Superior temporal gyrus (tissue), 1 donor: ENCODE results near the gene OR51F2.
A peak's percentile ranks its signal among the peaks of the same experiment; 100 is the strongest.
"Not testable (repeated sequence)": the region's sequence is repeated elsewhere in the genome, so short reads cannot be mapped to it uniquely, and the experiment has no call there.

ENCODE experiments used
- DNase-seq: peaks from one replicate; pipeline ENCODE4 v3.0.0-alpha.2; 2016; ENCODE audit errors: extremely low spot score

The OR51F2 gene, protein sequence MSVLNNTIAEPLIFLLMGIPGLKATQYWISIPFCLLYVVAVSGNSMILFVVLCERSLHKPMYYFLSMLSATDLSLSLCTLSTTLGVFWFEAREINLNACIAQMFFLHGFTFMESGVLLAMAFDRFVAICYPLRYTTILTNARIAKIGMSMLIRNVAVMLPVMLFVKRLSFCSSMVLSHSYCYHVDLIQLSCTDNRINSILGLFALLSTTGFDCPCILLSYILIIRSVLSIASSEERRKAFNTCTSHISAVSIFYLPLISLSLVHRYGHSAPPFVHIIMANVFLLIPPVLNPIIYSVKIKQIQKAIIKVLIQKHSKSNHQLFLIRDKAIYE

DNA sequence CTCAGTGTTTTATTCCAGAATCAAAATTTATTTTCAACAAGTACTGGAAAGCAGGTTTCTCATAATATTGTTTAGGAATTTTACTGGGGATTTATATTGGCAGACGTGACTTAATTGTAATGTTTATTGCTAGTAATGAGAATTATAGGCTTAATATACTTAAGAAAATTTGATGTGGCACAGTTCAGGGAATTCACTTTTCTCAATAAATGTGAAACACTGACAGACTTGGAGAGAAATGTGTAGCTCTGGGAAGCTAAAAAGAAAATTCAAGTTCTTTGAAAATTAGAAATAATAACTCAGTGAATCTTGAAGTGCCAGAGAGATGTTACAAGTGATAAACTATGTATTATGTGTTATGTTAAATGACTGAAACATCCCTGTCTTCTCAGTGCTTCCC lies at the start of gene OR51F2:
Gene OR51F2 (plus strand): TSS at position 301 of the 400 bp plus-strand sequence. CDS start 101 bp downstream, outside the sequence.
- no peak for DNase-seq

DNA sequence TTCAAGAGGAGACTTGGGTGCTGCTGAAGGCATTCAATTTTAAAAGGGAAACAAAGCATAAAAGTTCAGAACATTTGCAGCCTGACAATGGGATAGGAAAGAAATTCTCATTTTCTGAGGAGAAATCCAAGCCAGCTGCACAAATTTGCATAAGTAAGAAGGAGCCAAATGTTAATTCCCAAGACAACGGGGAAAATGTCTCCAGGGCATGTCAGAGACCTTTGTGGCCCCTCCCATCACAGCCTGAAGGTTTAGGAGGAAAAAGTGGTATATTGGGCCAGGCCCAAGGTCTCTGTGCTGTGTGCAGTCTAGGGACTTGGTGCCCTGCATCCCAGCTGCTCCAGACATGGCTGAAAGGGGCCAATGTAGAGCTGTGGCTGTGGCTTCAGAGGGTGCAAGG lies 38.7 kb upstream of the OR51F2 start:
- no peak for DNase-seq

- no peak for DNase-seq
These were observed 23.9 kb upstream of the OR51F2 start for GRCh38 chr11:4797206-4797605.

DNA sequence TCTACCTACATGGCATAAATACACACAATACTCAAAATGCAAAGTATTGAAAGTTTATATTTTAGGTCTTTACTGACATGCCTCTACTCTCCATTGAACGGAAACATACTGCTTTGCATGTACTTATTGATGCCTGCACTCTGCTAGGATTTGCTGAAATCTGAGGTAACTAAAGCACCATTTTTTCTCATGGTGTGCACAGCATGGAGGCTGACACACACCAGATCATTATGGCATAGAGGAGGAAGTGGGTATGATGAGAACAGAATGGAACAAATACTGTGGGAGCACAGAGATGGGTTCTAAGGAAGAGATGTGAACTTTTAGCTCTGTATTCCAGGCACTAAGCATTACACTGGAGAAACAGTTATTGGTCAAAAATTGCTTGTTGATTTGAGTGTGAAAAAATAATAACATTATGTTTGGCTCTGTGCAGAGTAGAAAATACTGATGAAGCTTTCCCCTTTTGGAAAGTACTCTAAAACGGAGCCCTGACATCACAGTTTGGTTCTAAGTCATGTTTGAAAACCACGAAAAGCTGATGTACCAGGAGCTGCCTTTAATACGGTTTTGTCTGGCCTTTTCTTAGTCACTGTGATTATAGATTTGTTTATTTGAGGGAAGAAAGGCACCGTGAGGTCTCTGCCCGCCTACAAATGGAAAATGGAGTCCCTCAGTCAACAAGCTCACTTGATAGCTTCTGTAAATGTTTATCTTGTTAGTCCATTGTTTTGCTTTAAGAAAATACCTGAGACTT lies 22.5 kb upstream of the OR51F2 start:
- no peak for DNase-seq

DNA sequence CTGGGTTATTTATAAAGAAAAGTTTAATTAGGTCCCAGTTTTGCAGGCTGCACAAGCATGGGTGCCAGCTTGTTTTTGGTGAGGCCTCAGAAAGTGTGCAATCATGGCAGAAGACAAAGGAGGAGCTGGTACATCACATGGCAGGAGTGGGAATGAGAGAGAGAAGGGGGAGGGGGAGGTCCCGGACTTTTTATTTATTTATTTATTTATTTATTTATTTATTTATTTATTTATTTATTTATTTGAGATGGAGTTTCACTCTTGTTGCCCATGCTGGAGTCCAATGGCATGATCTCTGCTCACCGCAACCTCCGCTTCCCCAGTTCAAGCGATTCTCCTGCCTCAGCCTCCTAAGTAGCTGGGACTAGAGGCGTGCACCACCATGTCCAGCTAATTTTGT lies 19.8 kb upstream of the OR51F2 start:
- not testable (repeated sequence) for DNase-seq

- DNase-seq, result no peak
These were observed 16.8 kb upstream of the OR51F2 start, which contains the start of gene OR52R1 for GRCh38 chr11:4804280-4804679. OR52R1 (minus strand) TSS chr11:4804380; CDS start chr11:4804380, 0 bp downstream.

GRCh38 chr11:4808476-4808875 lies 12.6 kb upstream of the OR51F2 start:
- DNase-seq, result no peak

- DNase-seq, result peak; percentile 30
These were observed 11.9 kb upstream of the OR51F2 start for GRCh38 chr11:4809246-4809645.

DNA sequence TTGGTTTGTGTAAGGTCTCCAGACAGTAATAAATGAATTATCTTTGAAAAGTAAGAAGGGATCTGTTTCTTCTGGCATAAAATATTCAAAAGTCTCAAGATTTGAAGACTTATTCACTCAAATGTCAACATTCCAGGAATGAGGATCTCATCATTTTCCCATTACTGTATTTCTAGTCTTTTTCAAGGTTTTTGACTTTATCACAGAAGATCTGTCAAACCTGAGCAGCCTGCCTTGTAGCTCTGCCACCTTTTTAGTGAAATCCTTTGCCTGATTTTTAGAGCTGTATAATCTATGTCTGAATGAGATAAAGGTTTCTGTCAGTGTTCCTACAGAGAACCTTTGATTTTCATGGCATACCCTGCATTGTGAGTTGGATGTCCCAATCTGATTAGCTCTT lies 4.0 kb downstream of the OR51F2 start:
- DNase-seq, result no peak

- no peak for DNase-seq
These were observed 5.3 kb downstream of the OR51F2 start for GRCh38 chr11:4826425-4826824.

DNA sequence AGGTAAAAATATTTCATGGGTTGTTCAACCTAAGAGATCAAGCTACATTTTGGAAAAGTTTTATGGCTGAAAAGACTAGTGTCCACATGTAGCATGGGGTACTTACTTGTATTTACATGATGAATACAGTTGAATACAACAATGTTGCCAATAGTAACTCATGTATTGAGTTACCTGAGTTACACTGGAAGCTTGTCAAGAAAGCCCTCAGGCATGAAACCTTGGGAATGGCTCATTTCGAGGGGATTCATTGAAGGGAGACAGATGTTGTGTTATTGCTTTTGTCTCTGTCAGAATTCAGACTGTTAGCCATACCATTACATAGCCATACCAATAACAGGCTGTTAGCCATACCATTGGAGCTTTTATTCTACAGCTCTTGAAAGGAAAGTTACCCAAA lies 9.2 kb downstream of the OR51F2 start:
- no peak for DNase-seq

DNA sequence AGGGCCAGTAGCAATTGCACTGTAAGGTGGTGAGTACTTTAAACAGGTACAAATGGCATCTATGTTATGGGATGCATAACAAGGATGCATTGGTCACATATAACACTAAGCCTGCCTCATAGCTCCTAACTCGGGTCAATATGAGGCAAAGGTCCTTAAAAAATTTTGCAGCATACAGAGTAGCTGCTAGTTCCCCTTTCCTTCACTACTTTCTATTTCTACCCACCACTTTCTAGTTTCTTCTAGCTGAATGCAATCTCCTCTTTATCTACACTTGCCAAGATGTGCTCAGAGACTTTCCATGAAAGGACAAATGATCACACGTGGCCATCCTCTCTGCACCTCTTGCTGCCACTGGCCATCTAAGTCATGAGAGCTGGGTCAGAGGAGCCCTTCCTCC lies 9.8 kb downstream of the OR51F2 start:
- no peak for DNase-seq

DNA sequence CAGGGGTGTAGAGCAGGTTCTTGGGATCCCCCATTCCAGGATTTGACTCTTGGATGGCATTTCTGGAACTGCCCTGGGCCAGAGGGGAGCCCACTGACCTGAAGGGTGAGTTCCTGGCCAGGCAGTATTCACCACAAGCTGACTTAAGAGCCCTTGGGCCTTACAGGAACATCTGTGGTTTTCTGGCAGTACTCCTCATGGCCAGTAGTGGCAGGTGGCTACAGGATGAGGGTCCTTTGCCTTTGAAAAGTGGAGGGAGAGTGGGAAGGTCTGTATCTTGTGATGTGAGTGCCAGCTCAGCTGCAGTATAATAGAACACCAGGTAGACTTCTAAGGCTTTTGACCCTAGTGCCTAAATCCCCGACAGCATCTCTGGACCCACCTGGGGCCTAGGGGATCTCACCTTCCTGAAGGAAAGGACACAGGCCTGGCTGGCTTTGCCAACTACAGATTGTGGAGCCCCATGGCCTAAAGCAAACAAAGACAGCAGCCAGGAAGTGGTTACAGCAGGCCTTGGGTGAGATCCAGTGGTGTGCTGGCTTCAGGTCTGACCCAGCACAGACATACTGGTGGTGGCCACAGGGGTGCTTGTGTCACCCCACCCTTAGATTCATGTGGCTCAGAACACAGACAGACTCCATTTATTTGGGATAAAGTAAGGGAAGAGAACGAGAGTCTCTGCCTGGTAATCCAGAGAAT lies 18.9 kb downstream of the OR51F2 start:
- DNase-seq, result no peak

DNA sequence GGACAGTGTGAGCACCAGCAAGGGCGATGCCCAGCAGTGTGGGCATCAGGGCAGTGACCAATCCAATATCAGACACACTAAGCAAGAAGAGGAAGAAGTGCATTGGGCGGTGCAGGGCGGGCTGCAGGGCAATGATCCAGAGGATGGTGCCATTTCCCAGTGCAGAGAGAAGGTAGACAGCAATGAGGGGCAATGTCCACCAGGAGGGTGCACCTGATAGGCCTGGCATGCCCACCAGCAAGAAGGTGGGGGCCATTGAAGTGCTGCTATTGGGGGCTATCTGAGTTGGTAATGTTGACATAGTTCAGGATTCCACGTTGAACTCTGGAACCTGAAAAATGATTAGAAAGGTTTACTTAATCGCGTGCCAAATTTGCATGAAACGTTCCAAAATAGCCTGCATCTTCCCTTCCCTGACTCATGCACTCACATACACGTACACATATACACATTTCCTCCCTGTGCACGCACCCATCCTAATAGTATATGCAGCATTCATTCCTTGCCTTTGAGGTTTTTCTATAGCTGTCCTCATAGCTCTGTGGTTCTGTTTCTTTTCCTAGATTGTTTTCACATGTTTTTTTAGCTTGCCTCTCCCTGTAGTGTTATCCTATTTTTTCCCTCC lies 27.9 kb downstream of the OR51F2 start, which contains the start of gene OR51S1:
Gene OR51S1 (minus strand): TSS at position 301 of the 625 bp plus-strand sequence. CDS start 0 bp downstream, at position 301.
- no peak for DNase-seq

DNA sequence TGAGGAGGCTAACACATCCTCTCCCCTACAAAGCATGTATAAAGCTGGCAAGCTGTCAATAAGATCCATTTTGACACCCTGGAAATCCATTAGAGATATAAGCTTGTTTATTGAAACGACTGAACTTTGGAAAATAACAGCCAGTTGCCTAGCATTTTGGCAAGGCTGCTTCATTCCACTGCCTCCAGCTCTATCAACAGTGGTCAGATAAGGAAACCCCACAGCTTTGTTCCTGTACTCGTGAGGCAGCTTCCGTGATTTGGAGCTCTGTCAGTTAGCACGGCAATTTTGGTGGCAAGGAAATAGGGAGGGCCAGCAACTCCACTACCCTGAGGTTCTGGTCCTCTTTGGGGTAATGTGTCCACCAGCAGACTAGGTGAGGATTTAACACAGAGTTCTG lies 29.9 kb downstream of the OR51F2 start:
- DNase-seq, result no peak

GRCh38 chr11:4854286-4854685 lies 33.2 kb downstream of the OR51F2 start:
- not testable (repeated sequence) for DNase-seq

- DNase-seq, result no peak
These were observed 41.5 kb downstream of the OR51F2 start for GRCh38 chr11:4862447-4863236.

GRCh38 chr11:4863876-4864275 lies 42.8 kb downstream of the OR51F2 start:
- DNase-seq, result no peak

GRCh38 chr11:4865855-4866254 lies 44.7 kb downstream of the OR51F2 start:
- no peak for DNase-seq
